Stomach (tissue), 4 donors: ENCODE results near the gene ATP10B.

ENCODE experiments used
- CTCF ChIP-seq, 7 experiments: fragments of 450-650 bp in 4 of 7; fragments of 200-600 bp in 3 of 7; sonication (generic) in 3 of 7; IDR thresholded peaks; one replicate each; pipeline ENCODE4 v1.5.1; 2016 to 2019; ENCODE audit warnings: antibody characterized with exemption in 7 of 7, control low read depth in 2 of 7, mild to moderate bottlenecking in 1 of 7
- EP300 ChIP-seq: sonication (generic); formaldehyde crosslinking; IDR thresholded peaks from one replicate; pipeline ENCODE4 v1.6.1; 2017; ENCODE audit warnings: antibody characterized with exemption
- POLR2AphosphoS5 ChIP-seq, 3 donors: sonication (generic); formaldehyde crosslinking; IDR thresholded peaks; one replicate each; pipeline ENCODE4 v1.6.1; 2016; ENCODE audit warnings: antibody characterized with exemption in 3 of 3

- no peak for TF ChIP-seq POLR2AphosphoS5 (IDR thresholded peaks at IDR 0.05)
- no peak for TF ChIP-seq CTCF (IDR thresholded peaks at IDR 0.05)
- TF ChIP-seq EP300: no peak
Observed at GRCh38 chr5:160835818-160836528, 16.0 kb downstream of the ATP10B start.
